Osteocyte (in vitro differentiated cells): ENCODE results near the gene LCN9. TPM values are rescaled to one million over a fixed set of nuclear protein-coding genes. Genes with fewer than 3 reads are reported as not detected.

Experiments
- DNase-seq: peaks from one replicate; pipeline ENCODE4 v3.0.0; 2021; ENCODE audit warnings: mixed read lengths; ENCODE audit not compliant: unreplicated experiment; ENCODE audit errors: extremely low spot score
- H3K27ac Mint-ChIP-seq: one replicate; pipeline ENCODE4 v1.8.0; 2021; ENCODE audit warnings: mild to moderate bottlenecking, mixed read lengths; ENCODE audit not compliant: unreplicated experiment
- H3K27me3 Mint-ChIP-seq: one replicate; pipeline ENCODE4 v1.8.0; 2021; ENCODE audit warnings: mixed read lengths; ENCODE audit not compliant: unreplicated experiment
- H3K36me3 Mint-ChIP-seq: one replicate; pipeline ENCODE4 v1.8.0; 2021; ENCODE audit warnings: mixed read lengths; ENCODE audit not compliant: unreplicated experiment
- H3K4me1 Mint-ChIP-seq: one replicate; pipeline ENCODE4 v1.8.0; 2021; ENCODE audit warnings: mixed read lengths; ENCODE audit not compliant: unreplicated experiment
- H3K4me3 Mint-ChIP-seq: one replicate; pipeline ENCODE4 v1.8.0; 2021; ENCODE audit warnings: mild to moderate bottlenecking, moderate library complexity, mixed read lengths; ENCODE audit not compliant: unreplicated experiment
- H3K9me3 Mint-ChIP-seq: one replicate; pipeline ENCODE4 v1.8.0; 2021; ENCODE audit warnings: mixed read lengths; ENCODE audit not compliant: unreplicated experiment
- total RNA-seq: library from RNA; stranded (reverse); gene quantifications from 2 replicates; pipeline ENCODE4 v1.2.1, GENCODE V29; 2021
- TF ChIP-seq, protein P1 (sequence below): fragments of 200-600 bp; sonication (generic); IDR thresholded peaks from 2 replicates; pipeline ENCODE4 v1.5.0; 2021; ENCODE audit warnings: antibody characterized with exemption, mild to moderate bottlenecking, moderate library complexity

LCN9 gene
- total RNA-seq, 1 donor from 2014 or later: not detected

GRCh38 chr9:135694414-135694813 is 31.3 kb downstream of the LCN9 start:
- TF ChIP-seq, protein P1, sequence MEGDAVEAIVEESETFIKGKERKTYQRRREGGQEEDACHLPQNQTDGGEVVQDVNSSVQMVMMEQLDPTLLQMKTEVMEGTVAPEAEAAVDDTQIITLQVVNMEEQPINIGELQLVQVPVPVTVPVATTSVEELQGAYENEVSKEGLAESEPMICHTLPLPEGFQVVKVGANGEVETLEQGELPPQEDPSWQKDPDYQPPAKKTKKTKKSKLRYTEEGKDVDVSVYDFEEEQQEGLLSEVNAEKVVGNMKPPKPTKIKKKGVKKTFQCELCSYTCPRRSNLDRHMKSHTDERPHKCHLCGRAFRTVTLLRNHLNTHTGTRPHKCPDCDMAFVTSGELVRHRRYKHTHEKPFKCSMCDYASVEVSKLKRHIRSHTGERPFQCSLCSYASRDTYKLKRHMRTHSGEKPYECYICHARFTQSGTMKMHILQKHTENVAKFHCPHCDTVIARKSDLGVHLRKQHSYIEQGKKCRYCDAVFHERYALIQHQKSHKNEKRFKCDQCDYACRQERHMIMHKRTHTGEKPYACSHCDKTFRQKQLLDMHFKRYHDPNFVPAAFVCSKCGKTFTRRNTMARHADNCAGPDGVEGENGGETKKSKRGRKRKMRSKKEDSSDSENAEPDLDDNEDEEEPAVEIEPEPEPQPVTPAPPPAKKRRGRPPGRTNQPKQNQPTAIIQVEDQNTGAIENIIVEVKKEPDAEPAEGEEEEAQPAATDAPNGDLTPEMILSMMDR: no peak
- DNase-seq: no peak
- H3K36me3 Mint-ChIP-seq: no peaks in the 10 kb centered on the region
- H3K4me1 Mint-ChIP-seq: no peaks in the 10 kb centered on the region
- no peak overlapping the region for H3K4me3 Mint-ChIP-seq
- no peak overlapping the region for H3K27ac Mint-ChIP-seq
- H3K9me3 Mint-ChIP-seq: no peaks in the 10 kb centered on the region
- H3K27me3 Mint-ChIP-seq: no peaks in the 10 kb centered on the region

GRCh38 chr9:135695036-135695435 is 31.9 kb downstream of the LCN9 start:
- Mint-ChIP-seq H3K9me3 (no peaks in the 10 kb centered on the region), H3K4me1 (no peaks in the 10 kb centered on the region), H3K4me3 (no peak overlapping the region), H3K27me3 (no peaks in the 10 kb centered on the region), H3K27ac (no peak overlapping the region), H3K36me3 (no peaks in the 10 kb centered on the region)
- TF ChIP-seq, protein P1: no peak
- DNase-seq: no peak

- H3K27me3 Mint-ChIP-seq: no peaks in the 10 kb centered on the region
Observed at GRCh38 chr9:135695642-135696041, 32.5 kb downstream of the LCN9 start.

DNA sequence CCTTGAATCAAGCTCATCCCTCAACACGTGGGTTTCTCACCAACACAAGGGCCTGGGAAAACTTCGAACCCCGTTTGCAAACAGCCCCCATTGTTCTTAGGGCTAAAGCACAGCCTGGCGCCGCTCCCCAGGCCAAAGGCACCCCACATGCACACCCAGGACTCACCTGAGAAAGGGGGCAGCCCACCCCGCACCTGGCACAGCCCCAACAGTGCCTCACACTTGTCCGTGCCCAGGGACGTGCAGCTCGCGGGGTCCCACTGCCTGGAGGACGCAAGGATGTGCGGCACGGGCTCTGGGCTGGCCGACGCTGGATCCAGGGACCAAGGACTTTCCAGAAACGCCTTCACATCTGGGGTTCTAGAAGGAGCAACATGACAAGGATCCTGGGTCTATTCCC is 33.3 kb downstream of the LCN9 start:
- Mint-ChIP-seq H3K27ac (no peak overlapping the region), H3K4me1 (no peaks in the 10 kb centered on the region), H3K36me3 (no peaks in the 10 kb centered on the region), H3K27me3 (no peaks in the 10 kb centered on the region), H3K9me3 (no peaks in the 10 kb centered on the region), H3K4me3 (no peak overlapping the region)
- TF ChIP-seq, protein P1: no peak
- DNase-seq: no peak

More at GRCh38 chr9:135695642-135696041, 32.5 kb downstream of the LCN9 start:
- no peaks in the 10 kb centered on the region for H3K9me3 Mint-ChIP-seq
- no peak overlapping the region for H3K4me3 Mint-ChIP-seq
- DNase-seq: no peak
- TF ChIP-seq, protein P1: no peak
- no peaks in the 10 kb centered on the region for H3K4me1 Mint-ChIP-seq
- H3K27ac Mint-ChIP-seq: no peak overlapping the region
- no peaks in the 10 kb centered on the region for H3K36me3 Mint-ChIP-seq

- no peak overlapping the region for H3K4me3 Mint-ChIP-seq
- H3K4me1 Mint-ChIP-seq: no peaks in the 10 kb centered on the region
- no peak for DNase-seq
- no peaks in the 10 kb centered on the region for H3K36me3 Mint-ChIP-seq
- no peaks in the 10 kb centered on the region for H3K27me3 Mint-ChIP-seq
- TF ChIP-seq, protein P1: no peak
- no peaks in the 10 kb centered on the region for H3K9me3 Mint-ChIP-seq
- H3K27ac Mint-ChIP-seq: no peak overlapping the region
Observed at GRCh38 chr9:135697226-135697625, 34.1 kb downstream of the LCN9 start.
